ENCODE measurements around the gene DDX3X.
"Not testable (repeated sequence)": the region's sequence is repeated elsewhere in the genome, so short reads cannot be mapped to it uniquely, and the experiment has no call there.

Gene DDX3X

DNA sequence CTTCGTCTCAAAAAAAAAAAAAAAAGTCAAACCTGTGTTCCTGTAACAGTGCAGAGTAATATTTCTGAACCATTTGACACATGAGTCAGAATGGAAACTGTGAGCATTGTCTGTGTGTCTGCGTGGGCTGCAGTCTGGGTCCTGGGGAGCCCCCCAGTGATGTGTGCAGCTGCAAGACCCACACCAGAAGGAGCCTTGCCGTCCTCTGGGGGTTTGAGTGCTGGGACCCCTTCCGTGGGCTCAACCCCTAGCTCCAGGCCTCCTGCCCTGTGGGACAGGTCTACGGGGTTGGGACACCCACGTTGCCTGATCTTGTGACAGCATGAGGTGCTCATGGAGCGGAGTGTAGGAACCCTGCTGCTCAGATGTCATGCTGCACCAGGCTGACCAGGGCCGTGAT lies 43.7 kb downstream of the DDX3X start:
- no peak for DNase-seq

GRCh38 chrX:41381685-41382084 lies 47.7 kb downstream of the DDX3X start:
- DNase-seq = no peak

DNA sequence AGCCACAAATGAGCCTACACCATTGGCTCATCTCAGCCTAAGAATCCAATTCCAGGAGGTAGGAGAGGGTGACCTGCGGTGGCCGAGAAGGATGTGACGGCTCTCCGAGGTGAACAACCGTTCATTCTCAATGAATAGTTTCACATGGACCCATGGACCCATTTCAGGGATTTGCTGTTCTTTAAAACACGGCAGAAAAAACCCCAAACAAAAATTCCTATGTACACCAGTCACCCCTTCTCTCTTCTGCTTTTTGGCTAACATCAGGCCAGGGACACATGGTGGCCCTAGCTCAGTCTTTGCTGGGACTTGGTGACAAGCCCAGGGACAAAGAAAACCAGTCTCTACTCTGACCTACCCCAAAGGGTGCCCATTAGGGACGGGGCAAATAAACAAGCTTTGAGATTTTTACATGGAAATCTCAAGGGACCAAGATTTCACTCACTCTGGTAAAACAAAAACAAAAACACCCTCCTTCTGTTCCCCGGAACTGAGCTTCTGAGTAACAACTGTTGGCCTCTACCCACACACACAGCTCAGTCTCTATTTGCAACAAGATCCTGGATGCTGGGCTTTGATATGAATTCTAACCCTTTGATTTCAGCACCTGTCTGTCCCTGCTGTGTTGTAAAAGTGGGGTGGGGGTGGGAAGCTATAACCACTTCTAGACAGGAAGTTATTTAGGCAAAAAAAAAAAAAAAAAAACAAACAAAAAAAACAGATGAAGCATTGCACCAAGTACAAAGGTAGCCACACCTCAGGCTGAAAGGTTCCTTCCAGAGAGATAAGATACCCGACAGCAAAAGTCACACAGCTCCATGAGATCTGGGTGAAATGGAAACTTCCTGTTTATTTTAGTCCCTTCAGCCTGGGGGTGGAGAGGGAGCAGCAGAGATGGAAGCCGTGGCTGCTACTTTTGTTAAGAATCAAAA lies 49.0 kb downstream of the DDX3X start:
- peak; percentile 69 for DNase-seq

GRCh38 chrX:41384051-41384705 lies 50.2 kb downstream of the DDX3X start:
- peak; percentile 66 for DNase-seq

DNA sequence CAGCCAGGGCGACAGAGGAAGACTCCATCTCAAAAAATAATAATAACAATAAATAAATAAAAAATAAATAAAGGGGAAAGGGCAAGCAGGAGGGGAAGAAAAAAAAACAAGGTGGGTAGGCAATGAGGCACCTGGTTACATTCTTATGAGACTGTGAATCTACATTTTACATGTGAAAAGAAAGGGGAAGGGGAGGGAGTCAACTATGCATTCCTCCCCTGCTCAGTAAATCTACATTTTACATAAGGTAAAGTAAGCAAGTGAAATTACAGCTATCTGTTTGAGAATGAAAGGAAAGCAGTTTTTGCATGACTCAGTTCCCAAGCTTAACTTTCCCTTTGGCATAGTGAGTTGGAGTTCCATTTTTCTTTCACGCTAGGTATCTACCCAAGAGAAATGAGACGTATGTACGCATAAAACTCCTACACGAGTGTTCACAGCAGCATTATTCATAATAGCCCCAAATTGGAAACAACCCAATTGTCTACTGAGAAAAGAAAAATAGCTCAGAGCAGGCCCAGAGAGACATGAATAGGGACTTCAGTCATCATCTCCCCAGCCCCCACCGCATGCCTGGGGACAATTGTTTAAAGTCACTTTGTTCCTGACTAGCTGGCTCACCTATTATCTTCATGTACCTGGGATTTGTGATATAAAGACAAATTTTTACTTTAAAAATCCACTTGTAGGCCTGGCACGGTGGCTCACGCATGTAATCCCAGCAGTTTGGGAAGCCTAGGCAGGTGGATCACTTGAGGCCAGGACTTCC lies 52.4 kb downstream of the DDX3X start:
- no peak for DNase-seq

GRCh38 chrX:41388543-41388942 lies 54.6 kb downstream of the DDX3X start:
- no peak for DNase-seq

GRCh38 chrX:41389311-41389888 lies 55.4 kb downstream of the DDX3X start:
- no peak for DNase-seq

GRCh38 chrX:41390576-41390975 lies 56.6 kb downstream of the DDX3X start:
- not testable (repeated sequence) for DNase-seq

DNA sequence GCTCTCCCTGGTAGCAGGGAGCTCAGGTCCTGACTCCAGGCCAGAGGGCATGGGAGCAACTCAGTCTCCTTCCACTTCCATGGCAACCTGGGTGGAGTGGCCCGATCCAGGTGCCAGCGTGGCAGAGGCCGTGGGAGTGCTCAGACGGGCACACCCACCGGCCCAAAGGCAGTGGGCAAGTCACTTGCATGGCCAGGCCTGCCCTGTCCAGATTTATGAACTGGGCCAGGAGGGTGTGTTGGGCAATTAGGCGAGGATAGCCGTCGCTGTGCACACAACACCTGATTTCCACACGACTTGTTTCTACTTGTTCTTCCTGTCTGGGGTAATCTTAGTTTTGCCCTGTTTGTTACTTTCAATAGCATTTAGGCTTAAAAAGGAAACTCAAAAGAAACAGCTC lies 57.6 kb downstream of the DDX3X start:
- DNase-seq = no peak

DNA sequence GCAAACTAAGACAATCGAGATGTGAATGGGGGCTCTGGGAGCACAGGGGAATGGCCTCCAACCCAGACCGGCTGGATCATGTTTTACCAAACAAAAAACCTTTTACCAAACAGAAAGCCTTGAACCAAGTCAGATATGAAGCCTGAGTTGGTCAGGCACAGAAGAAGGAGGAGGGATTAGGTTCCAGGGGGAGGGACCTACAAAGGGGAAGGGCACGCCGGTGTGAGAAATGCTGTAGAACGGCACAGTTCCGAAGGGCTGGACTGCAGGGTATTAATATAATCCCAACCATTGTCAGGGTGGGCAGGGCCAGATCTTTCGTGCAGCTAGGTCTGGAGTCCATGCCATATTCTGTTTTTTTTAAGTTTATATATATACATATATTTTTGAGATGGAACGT lies 60.3 kb downstream of the DDX3X start:
- DNase-seq = no peak

DNA sequence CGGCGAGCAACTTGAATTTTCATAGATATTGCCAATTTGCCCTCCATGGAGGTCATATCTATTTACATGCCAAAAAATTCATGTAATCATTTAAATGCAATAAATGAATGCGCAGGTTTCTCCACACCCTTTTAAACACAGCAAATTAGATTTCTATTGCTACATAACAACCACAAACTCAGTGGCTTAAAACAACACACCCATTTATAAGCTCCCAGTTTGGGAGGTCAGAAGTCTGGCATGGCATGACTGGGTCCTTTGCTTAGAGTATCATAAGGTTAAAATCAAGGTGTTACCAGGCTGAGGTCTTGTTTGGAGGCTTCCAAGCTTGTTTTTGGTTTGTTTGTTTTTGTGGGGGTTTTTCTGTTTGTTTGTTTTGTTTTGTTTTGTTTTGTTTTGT lies 63.3 kb downstream of the DDX3X start:
- DNase-seq = no peak

- no peak for DNase-seq
Measured at GRCh38 chrX:41397768-41398167, 63.8 kb downstream of the DDX3X start.

DNA sequence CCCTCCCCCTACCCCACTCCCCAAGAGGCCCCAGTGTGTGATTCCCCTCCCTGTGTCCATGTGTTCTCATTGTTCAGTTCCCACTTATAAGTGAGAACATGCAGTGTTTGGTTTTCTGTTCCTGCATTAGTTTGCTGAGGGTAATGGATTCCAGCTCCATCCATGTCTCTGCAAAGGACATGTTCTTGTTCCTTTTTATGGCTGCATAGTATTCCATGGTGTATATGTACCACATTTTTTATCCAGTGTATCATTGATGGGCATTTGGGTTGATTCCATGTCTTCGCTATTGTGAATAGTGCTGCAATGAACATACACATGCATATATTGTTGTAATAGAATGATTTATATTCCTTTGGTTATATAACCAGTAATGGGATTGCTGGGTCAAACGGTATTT lies 68.6 kb downstream of the DDX3X start:
- DNase-seq = not testable (repeated sequence)

DNA sequence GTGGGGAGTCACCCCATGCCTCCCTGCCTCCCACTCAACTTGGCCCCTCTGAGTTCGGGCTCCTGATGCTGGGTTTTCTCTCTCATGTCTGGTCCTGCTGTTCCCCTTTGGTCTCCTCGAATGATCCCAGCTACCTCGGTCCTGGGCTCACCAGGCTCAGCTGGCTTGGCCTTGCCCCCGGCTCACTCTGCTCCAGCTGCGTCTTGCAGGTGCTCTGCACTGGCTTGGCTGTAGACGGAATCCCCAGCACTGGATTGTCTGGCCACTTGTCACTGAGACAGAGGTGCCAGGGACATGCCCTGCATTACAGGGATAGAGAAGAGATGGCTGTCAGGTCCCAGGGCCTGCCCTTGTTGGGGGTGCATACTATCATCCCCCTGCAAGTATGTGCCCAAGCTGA lies 71.6 kb downstream of the DDX3X start:
- no peak for DNase-seq

DNA sequence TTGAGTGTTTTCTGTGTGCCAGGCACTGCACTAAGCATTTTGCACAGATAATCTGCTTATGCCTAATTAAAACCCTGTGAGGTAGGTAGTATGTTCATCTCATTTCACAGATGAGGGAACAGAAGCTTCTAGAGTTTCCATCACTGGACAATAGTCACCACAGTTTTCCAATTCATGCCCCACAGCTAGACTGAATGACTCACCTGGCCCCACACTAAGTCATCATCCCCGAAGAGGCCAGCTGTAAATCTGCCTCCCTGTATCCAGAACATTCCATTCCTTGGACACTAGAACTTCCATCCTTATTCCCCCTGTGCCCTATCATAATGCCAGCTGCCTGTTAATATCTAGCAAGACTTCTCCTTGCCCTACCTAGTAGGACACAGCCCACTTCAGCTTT lies 72.2 kb downstream of the DDX3X start:
- no peak for DNase-seq

DNA sequence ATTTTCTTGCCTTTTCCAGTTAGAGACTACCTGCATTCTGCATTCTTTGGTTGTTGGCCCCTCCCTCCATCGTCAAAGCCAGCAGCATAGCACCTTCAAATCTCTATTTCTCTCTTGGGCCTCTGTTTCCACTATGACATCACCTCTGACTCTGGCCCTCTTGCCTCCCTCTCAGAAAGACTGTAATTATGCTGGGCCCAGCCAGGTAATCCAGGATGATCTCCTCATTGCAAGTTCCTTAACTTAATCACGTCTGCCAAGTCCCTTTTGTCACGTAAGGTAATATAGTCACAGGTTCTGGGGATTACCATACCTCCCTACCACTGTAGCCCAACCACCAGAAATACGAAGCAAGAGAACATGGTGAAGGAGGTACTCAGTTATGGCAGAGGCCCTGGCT lies 73.9 kb downstream of the DDX3X start:
- no peak for DNase-seq

DNA sequence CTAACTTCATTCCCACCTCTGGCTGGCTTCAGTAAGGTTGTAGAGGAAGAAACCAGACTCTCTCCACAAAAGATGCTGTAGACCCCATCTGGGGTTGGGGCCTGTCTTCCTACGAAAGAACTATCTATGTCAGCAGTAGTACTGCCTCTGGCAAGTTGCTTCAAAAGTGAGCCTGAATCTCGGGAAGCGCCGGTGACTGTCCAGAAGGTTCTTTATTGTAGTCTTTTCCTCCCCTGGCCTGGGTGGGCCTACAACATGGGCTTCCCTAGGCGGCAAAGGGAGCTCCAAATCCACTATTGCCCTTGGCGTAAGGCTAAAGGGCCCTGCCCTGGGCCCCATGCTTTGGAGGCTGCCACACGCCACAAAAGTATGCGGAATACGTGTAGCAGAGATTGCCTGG lies 74.6 kb downstream of the DDX3X start:
- DNase-seq = no peak

- no peak for DNase-seq
Measured at GRCh38 chrX:41409006-41409405, 75.0 kb downstream of the DDX3X start.

DNA sequence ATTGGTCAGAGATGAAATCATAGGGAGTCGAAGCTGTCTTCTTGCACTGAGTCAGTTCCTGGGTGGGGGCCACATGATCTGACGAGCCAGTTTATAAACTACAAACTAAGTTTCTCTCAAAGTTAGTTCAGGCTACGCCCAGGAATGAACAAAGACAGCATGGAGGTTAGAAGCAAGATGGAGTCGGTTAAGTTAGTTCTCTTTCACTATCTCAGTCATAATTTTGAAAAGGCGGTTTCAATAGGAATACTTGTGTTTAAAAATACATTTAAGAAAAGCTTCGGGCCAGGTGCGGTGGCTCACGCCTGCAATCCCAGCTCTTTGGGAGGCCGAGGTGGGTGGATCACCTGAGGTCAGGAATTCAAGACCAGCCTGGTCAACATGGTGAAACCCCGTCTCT lies 77.3 kb downstream of the DDX3X start:
- not testable (repeated sequence) for DNase-seq

DNA sequence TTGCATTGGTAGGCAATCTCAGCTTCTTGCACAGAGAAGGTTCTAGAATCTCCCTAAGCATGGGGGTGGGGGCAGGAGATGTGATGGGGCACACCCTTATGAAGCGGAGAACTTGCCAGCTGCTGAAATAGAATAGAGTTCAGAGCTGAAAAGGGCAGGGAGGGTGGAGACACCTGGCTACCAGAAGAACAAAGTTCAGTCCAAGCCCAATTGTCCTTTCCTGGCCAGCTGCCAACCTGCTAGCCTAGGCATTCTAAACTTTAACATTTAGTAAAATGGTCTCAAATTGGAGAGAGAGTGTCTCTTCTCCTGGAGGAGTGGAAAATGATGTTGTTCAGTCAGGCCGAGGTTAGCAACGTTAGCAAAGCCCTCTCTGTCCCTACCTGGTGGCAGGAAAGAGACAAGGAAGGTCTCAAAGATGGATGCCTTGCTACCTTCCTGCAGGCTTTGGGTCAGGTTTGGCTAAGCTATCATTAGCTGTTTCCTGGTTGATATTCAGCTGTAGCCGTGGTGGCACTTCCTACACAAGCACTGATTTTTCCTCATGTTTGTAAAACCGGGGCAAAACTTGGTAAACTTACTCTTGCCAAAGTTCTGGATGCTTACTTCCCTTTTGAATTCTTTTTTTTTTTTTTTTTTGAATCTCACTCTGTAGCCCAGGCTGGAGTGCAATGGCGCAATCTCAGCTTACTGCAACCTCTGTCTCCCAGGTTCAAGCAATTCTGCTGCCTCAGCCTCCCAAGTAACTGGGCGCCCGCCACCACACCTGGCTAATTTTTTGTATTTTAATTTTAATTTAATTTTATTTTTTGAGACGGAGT lies 78.5 kb downstream of the DDX3X start:
- DNase-seq = no peak

Measured in CD4-positive, alpha-beta T cell treated with Interleukin-12 subunit alpha and Interleukin-12 subunit beta, for 1 hour (primary cell).